ENCODE data around the gene MCTP2. TPM values are rescaled to one million over a fixed set of nuclear protein-coding genes. Genes with fewer than 3 reads are reported as not detected.

The MCTP2 gene
- total and polyA plus RNA-seq, 7 donors, result 1.5 to 12.2 (median 4.4) TPM

GRCh38 chr15:94421706-94422105 is 190.3 kb downstream of the MCTP2 start:
- WGBS, 2 donors, result 82 to 92% methylated on average over 1 of the region's 1 CpG
- Histone ChIP-seq H3K27me3 (no peaks in the 10 kb centered on the region), H3K27ac (no peak overlapping the region), H3K4me1 (peaks cover 0 to 13% (median 0%) of the 10 kb centered on the region in 4 donors), H3K36me3 (no peaks in the 10 kb centered on the region), H3K9me3 (no peaks in the 10 kb centered on the region), H3K4me3 (no peak overlapping the region)
- DNase-seq, result no peak
- intact Hi-C loops (cut with DNase I), result no loop called here
- no peak for TF ChIP-seq POLR2A (IDR thresholded peaks at IDR 0.05)
- TF ChIP-seq EP300 (IDR thresholded peaks at IDR 0.05), result no peak
- no peak for TF ChIP-seq POLR2AphosphoS5 (IDR thresholded peaks at IDR 0.05)
- TF ChIP-seq, protein P1, sequence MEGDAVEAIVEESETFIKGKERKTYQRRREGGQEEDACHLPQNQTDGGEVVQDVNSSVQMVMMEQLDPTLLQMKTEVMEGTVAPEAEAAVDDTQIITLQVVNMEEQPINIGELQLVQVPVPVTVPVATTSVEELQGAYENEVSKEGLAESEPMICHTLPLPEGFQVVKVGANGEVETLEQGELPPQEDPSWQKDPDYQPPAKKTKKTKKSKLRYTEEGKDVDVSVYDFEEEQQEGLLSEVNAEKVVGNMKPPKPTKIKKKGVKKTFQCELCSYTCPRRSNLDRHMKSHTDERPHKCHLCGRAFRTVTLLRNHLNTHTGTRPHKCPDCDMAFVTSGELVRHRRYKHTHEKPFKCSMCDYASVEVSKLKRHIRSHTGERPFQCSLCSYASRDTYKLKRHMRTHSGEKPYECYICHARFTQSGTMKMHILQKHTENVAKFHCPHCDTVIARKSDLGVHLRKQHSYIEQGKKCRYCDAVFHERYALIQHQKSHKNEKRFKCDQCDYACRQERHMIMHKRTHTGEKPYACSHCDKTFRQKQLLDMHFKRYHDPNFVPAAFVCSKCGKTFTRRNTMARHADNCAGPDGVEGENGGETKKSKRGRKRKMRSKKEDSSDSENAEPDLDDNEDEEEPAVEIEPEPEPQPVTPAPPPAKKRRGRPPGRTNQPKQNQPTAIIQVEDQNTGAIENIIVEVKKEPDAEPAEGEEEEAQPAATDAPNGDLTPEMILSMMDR (IDR thresholded peaks at IDR 0.05), result no peak

GRCh38 chr15:94432279-94432678 is 200.9 kb downstream of the MCTP2 start:
- intact Hi-C loops (cut with DNase I), result no loop called here
- 14 to 61% methylated on average over 1 of the region's 1 CpG for WGBS, 2 donors
- Histone ChIP-seq H3K4me1 (no peaks in the 10 kb centered on the region), H3K36me3 (no peaks in the 10 kb centered on the region), H3K4me3 (no peak overlapping the region), H3K27me3 (no peaks in the 10 kb centered on the region), H3K9me3 (no peaks in the 10 kb centered on the region), H3K27ac (no peak overlapping the region)
- DNase-seq, result no peak
- no peak for TF ChIP-seq POLR2AphosphoS5 (IDR thresholded peaks at IDR 0.05)
- no peak for TF ChIP-seq EP300 (IDR thresholded peaks at IDR 0.05)
- TF ChIP-seq, protein P1 (IDR thresholded peaks at IDR 0.05), result no peak
- TF ChIP-seq POLR2A (IDR thresholded peaks at IDR 0.05), result no peak

GRCh38 chr15:94439158-94439557 is 207.8 kb downstream of the MCTP2 start:
- intact Hi-C loops (cut with DNase I), result no loop called here
- DNase-seq, result no peak
- H3K36me3 ChIP-seq, result no peaks in the 10 kb centered on the region
- H3K27ac ChIP-seq, result no peak overlapping the region
- H3K9me3 ChIP-seq, result no peaks in the 10 kb centered on the region
- H3K27me3 ChIP-seq, result no peaks in the 10 kb centered on the region
- 92 to 97% methylated on average over 3 of the region's 3 CpGs for WGBS, 2 donors
- peaks cover 0 to 19% (median 9%) of the 10 kb centered on the region in 4 donors for H3K4me1 ChIP-seq
- TF ChIP-seq EP300 (IDR thresholded peaks at IDR 0.05) (no peak), POLR2A (IDR thresholded peaks at IDR 0.05) (no peak), POLR2AphosphoS5 (IDR thresholded peaks at IDR 0.05) (no peak)
- TF ChIP-seq, protein P1 (IDR thresholded peaks at IDR 0.05), result no peak
- H3K4me3 ChIP-seq, result no peak overlapping the region

DNA sequence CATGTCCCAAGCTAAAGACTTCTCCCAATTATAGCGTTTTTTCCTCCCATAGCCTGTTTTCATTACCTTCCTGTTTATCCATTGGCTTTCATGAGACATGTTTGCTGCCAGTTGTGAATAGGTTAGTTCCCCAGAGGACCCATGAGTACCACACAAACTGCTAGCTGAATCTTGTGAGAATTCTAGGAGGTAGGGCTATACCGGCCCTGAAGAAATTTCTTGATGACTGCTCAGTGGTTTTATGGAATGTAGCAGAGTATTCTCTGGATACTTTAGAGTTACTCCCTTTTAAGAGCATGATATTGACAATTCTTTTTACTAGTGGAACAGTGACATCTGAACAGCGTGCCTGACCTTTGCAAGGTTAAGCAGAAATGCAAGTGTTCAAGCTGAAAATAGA is 210.4 kb downstream of the MCTP2 start:
- Histone ChIP-seq H3K4me3 (no peak overlapping the region), H3K27me3 (no peaks in the 10 kb centered on the region), H3K27ac (peak overlapping the region in 1 of 4 donors; percentile 45), H3K4me1 (peaks cover 0 to 42% (median 23%) of the 10 kb centered on the region in 4 donors), H3K9me3 (no peaks in the 10 kb centered on the region), H3K36me3 (no peaks in the 10 kb centered on the region)
- no peak for DNase-seq
- 88 to 90% methylated on average over 3 of the region's 3 CpGs for WGBS, 2 donors
- intact Hi-C loops (cut with DNase I), result no loop called here
- TF ChIP-seq POLR2AphosphoS5 (IDR thresholded peaks at IDR 0.05), result no peak
- TF ChIP-seq EP300 (IDR thresholded peaks at IDR 0.05), result no peak
- TF ChIP-seq POLR2A (IDR thresholded peaks at IDR 0.05), result no peak
- TF ChIP-seq, protein P1 (IDR thresholded peaks at IDR 0.05), result no peak

GRCh38 chr15:94442480-94442879 is 211.1 kb downstream of the MCTP2 start:
- DNase-seq, result no peak
- intact Hi-C loops (cut with DNase I), result no loop called here
- Histone ChIP-seq H3K27ac (peak overlapping the region in 1 of 4 donors; percentile 45), H3K4me1 (peaks cover 0 to 45% (median 23%) of the 10 kb centered on the region in 4 donors), H3K36me3 (no peaks in the 10 kb centered on the region), H3K9me3 (no peaks in the 10 kb centered on the region), H3K27me3 (no peaks in the 10 kb centered on the region), H3K4me3 (no peak overlapping the region)
- 80 to 81% methylated on average over 1 of the region's 1 CpG for WGBS, 2 donors
- TF ChIP-seq POLR2AphosphoS5 (IDR thresholded peaks at IDR 0.05) (no peak), POLR2A (IDR thresholded peaks at IDR 0.05) (no peak), EP300 (IDR thresholded peaks at IDR 0.05) (no peak)
- TF ChIP-seq, protein P1 (IDR thresholded peaks at IDR 0.05), result no peak
